A549 (cell line): ENCODE data around the gene NEGR1. TPM values are rescaled to one million over a fixed set of nuclear protein-coding genes. Genes with fewer than 3 reads are reported as not detected.

ENCODE experiments used
- ATAC-seq, 2 experiments: fragments of 200-7000 bp in 1 of 2; fragments of >200 bp in 1 of 2; cut with Nextera tagmentation in 1 of 2; cut with Tn5 transposase in 1 of 2; 3 replicates each; pipeline versions ENCODE4 v1.8.0 to v1.9.1; 2018 to 2020; ENCODE audit warnings: mild to moderate bottlenecking in 1 of 2, moderate library complexity in 1 of 2
- CTCF ChIA-PET: fragments of 300-600 bp; sonication (Branson Sonifier 250); formaldehyde crosslinking; extraction: SDS; loops from one replicate; lab custom pipeline; 2021; ENCODE audit warnings: antibody characterized with exemption, inconsistent platforms; lab: Yijun Ruan, JAX
- POLR2A ChIA-PET: fragments of 350-600 bp; formaldehyde crosslinking; extraction: SDS; loops from one replicate; lab custom pipeline; 2021; ENCODE audit warnings: antibody characterized with exemption, inconsistent platforms; lab: Yijun Ruan, JAX
- DNase-seq, 2 experiments: peaks; one replicate each; pipeline versions ENCODE4 v3.0.0 to v3.0.0-alpha.2; 2011 to 2016; ENCODE audit warnings: low read depth in 1 of 2, low spot score in 1 of 2
- FAIRE-seq: peaks from 2 replicates; lab custom pipeline; 2011; peaks lifted over from hg19 to GRCh38; lab: Jason Lieb, UNC
- H3K27ac ChIP-seq, 2 experiments: fragments of >200 bp; sonication (Bioruptor Twin); formaldehyde crosslinking; 3 replicates each; pipeline ENCODE4 v1.5.1; 2016 to 2017
- H3K4me1 ChIP-seq: fragments of >200 bp; sonication (Bioruptor Twin); formaldehyde crosslinking; 3 replicates; pipeline ENCODE4 v1.6.1; 2016
- H3K4me2 ChIP-seq: fragments of >200 bp; sonication (Bioruptor Twin); formaldehyde crosslinking; 3 replicates; pipeline ENCODE4 v1.6.1; 2016
- H3K4me3 ChIP-seq: fragments of >200 bp; sonication (Bioruptor Twin); formaldehyde crosslinking; 3 replicates; pipeline ENCODE4 v1.5.1; 2016
- H3K9me3 ChIP-seq: fragments of >200 bp; sonication (Bioruptor Twin); formaldehyde crosslinking; 3 replicates; pipeline ENCODE4 v1.6.1; 2016
- BHLHE40 ChIP-seq: IDR thresholded peaks from 2 replicates; pipeline ENCODE4 v1.6.1; 2012; ENCODE audit warnings: low read depth, low read length, inconsistent platforms
- CBX2 ChIP-seq: fragments of 200-600 bp; sonication (generic); IDR thresholded peaks from 2 replicates; pipeline ENCODE4 v1.6.1; 2016; ENCODE audit warnings: low read depth, mild to moderate bottlenecking, borderline replicate concordance
- CEBPB ChIP-seq, 2 experiments: fragments of >200 bp in 1 of 2; sonication (Bioruptor Twin) in 1 of 2; formaldehyde crosslinking in 1 of 2; IDR thresholded peaks; 2 replicates each; pipeline ENCODE4 v1.6.1; 2012 to 2016
- ESRRA ChIP-seq: fragments of 150-350 bp; IDR thresholded peaks from 2 replicates; pipeline ENCODE4 v1.6.1; 2014; ENCODE audit warnings: mild to moderate bottlenecking, low read length, borderline replicate concordance
- HOXB13 ChIP-seq: fragments of 250-450 bp; sonication (Bioruptor Pico); IDR thresholded peaks from 2 replicates; pipeline ENCODE4 v1.5.0; 2020; ENCODE audit warnings: low read depth, mild to moderate bottlenecking, moderate library complexity
- JUNB ChIP-seq: fragments of >200 bp; sonication (Bioruptor Twin); formaldehyde crosslinking; IDR thresholded peaks from 2 replicates; pipeline ENCODE4 v1.6.1; 2016
- KDM5A ChIP-seq: fragments of 200-600 bp; sonication (generic); IDR thresholded peaks from 2 replicates; pipeline ENCODE4 v1.6.1; 2016; ENCODE audit warnings: antibody characterized with exemption, mild to moderate bottlenecking
- MAFK ChIP-seq: fragments of 450-650 bp; IDR thresholded peaks from 2 replicates; pipeline ENCODE4 v1.6.1; 2014; ENCODE audit not compliant: partially characterized antibody
- NPAS2 ChIP-seq: fragments of 250-450 bp; sonication (Bioruptor Pico); IDR thresholded peaks from 2 replicates; pipeline ENCODE4 v1.8.0; 2022; ENCODE audit warnings: mild to moderate bottlenecking, moderate library complexity, borderline replicate concordance
- PHF8 ChIP-seq: fragments of 200-600 bp; sonication (generic); IDR thresholded peaks from 2 replicates; pipeline ENCODE4 v1.6.1; 2016; ENCODE audit warnings: low read depth, mild to moderate bottlenecking, antibody characterized with exemption, moderate library complexity, borderline replicate concordance
- POLR2A ChIP-seq: IDR thresholded peaks from 2 replicates; pipeline ENCODE4 v1.6.1; 2012; ENCODE audit warnings: mild to moderate bottlenecking, low read length
- RAD21 ChIP-seq, 2 experiments: fragments of >200 bp in 1 of 2; sonication (Bioruptor Twin) in 1 of 2; formaldehyde crosslinking in 1 of 2; IDR thresholded peaks in 1 of 2; conservative IDR thresholded peaks in 1 of 2; 2 replicates in 1 of 2; 3 replicates in 1 of 2; pipeline ENCODE4 v1.6.1; 2012 to 2018; ENCODE audit warnings: inconsistent platforms in 1 of 2
- RARB ChIP-seq: fragments of 250-450 bp; sonication (Bioruptor Pico); IDR thresholded peaks from 2 replicates; pipeline ENCODE4 v1.8.0; 2021; ENCODE audit warnings: mild to moderate bottlenecking, moderate library complexity
- RFX5 ChIP-seq: fragments of 450-650 bp; IDR thresholded peaks from 2 replicates; pipeline ENCODE4 v1.7.1; 2014; ENCODE audit warnings: antibody characterized with exemption, mild to moderate bottlenecking, moderate library complexity
- RNF2 ChIP-seq: fragments of 200-600 bp; sonication (generic); IDR thresholded peaks from 2 replicates; pipeline ENCODE4 v1.6.1; 2016; ENCODE audit warnings: low read depth, mild to moderate bottlenecking, antibody characterized with exemption, moderate library complexity, borderline replicate concordance
- SREBF2 ChIP-seq: fragments of 450-650 bp; IDR thresholded peaks from 2 replicates; pipeline ENCODE4 v1.6.1; 2014; ENCODE audit warnings: mild to moderate bottlenecking, moderate library complexity
- TFCP2L1 ChIP-seq: fragments of 250-450 bp; sonication (Bioruptor Pico); IDR thresholded peaks from 2 replicates; pipeline ENCODE4 v1.5.0; 2021; ENCODE audit warnings: mild to moderate bottlenecking
- ZNF302 ChIP-seq: fragments of 250-450 bp; sonication (Bioruptor Pico); IDR thresholded peaks from 2 replicates; pipeline ENCODE4 v1.9.0; 2021; ENCODE audit warnings: inconsistent platforms, mild to moderate bottlenecking, moderate library complexity
- ZSCAN20 ChIP-seq: fragments of 250-450 bp; sonication (Bioruptor Pico); IDR thresholded peaks from 2 replicates; pipeline ENCODE4 v1.8.0; 2022; ENCODE audit warnings: mild to moderate bottlenecking, moderate library complexity
- WGBS: methylation state at CpG from one replicate; pipeline ENCODE4 v1.1.6; 2017; ENCODE audit errors: missing lambda C conversion rate; 5-methylcytosine and 5-hydroxymethylcytosine counted together
- polyA plus RNA-seq, 4 experiments: library from polyadenylated mRNA; depleted of rRNA in 3 of 4; stranded (reverse); fragments of >200 nt; fragmentation: RNase III in 1 of 4; extraction: RNeasy Plus Mini Kit Qiagen cat#74134 plus additional on column Dnase treatment in 1 of 4; gene quantifications; 2 replicates in 3 of 4; 3 replicates in 1 of 4; pipeline ENCODE4 v1.2.3, GENCODE V29; 2011 to 2017
- TF ChIP-seq, protein P1 (sequence below): IDR thresholded peaks from 2 replicates; pipeline ENCODE4 v1.6.1; 2012
- TF ChIP-seq, protein P2 (sequence below): fragments of >200 bp; sonication (Bioruptor Twin); formaldehyde crosslinking; IDR thresholded peaks from 3 replicates; pipeline ENCODE4 v1.5.1; 2016
- TF ChIP-seq, protein P3 (sequence below): fragments of 150-350 bp; IDR thresholded peaks from 2 replicates; pipeline ENCODE4 v1.6.1; 2014; ENCODE audit warnings: low read depth, mild to moderate bottlenecking, low read length

Gene NEGR1
- polyA plus RNA-seq, 2 of the 4 experiments (the other 2 are of a cell fraction): not detected

DNA sequence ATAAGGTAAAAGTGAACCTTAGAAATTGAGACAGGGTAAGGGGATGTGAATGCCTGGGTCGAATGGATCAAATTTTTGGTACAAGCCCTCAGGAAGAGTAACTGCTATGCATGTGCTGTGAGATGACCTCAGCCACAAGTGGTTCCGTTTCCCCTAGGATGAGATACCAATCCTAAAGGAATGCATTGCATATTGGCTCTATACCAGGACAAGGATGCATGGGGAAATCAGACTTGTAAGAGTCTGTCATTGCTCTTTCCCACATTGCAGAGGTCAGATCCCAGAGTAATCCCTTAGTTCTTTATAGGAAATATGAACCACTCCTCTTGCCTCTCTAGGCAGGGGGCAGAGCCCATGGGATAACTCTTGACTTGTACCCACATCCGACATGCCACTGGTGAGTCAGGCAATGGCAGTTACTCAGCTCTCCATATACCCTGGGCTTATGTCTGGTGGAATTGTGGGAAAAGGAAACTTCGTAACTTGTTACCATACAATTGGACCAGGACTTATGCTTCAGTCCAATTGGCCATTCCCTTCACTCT is 773.2 kb downstream of the NEGR1 start:
- ChIA-PET POLR2A (no interaction called here), CTCF (no interaction called here)
- no peaks in the 10 kb centered on the region for H3K4me1 ChIP-seq
- H3K9me3 ChIP-seq: no peaks in the 10 kb centered on the region
- FAIRE-seq (no peak), ATAC-seq (no peak), DNase-seq (no peak)
- H3K4me3 ChIP-seq: no peak overlapping the region
- 0% methylated on average over 4 of the region's 4 CpGs for WGBS
- no peak for TF ChIP-seq RAD21 (conservative IDR thresholded peaks at IDR 0.05 in 1 of 2, IDR thresholded peaks at IDR 0.05 in 1 of 2)
- TF ChIP-seq, protein P1, sequence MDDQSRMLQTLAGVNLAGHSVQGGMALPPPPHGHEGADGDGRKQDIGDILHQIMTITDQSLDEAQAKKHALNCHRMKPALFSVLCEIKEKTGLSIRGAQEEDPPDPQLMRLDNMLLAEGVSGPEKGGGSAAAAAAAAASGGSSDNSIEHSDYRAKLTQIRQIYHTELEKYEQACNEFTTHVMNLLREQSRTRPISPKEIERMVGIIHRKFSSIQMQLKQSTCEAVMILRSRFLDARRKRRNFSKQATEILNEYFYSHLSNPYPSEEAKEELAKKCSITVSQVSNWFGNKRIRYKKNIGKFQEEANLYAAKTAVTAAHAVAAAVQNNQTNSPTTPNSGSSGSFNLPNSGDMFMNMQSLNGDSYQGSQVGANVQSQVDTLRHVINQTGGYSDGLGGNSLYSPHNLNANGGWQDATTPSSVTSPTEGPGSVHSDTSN: no peak
- no peak for TF ChIP-seq BHLHE40
- TF ChIP-seq KDM5A: no peak
- TF ChIP-seq CBX2: no peak
- TF ChIP-seq RFX5: no peak
- no peak for TF ChIP-seq MAFK
- TF ChIP-seq, protein P2, sequence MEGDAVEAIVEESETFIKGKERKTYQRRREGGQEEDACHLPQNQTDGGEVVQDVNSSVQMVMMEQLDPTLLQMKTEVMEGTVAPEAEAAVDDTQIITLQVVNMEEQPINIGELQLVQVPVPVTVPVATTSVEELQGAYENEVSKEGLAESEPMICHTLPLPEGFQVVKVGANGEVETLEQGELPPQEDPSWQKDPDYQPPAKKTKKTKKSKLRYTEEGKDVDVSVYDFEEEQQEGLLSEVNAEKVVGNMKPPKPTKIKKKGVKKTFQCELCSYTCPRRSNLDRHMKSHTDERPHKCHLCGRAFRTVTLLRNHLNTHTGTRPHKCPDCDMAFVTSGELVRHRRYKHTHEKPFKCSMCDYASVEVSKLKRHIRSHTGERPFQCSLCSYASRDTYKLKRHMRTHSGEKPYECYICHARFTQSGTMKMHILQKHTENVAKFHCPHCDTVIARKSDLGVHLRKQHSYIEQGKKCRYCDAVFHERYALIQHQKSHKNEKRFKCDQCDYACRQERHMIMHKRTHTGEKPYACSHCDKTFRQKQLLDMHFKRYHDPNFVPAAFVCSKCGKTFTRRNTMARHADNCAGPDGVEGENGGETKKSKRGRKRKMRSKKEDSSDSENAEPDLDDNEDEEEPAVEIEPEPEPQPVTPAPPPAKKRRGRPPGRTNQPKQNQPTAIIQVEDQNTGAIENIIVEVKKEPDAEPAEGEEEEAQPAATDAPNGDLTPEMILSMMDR: no peak
- no peak for TF ChIP-seq RNF2
- no peak for TF ChIP-seq NPAS2 (CRISPR knock-in tag)
- no peak for TF ChIP-seq PHF8
- no peak for TF ChIP-seq CEBPB (IDR thresholded peaks at IDR 0.05)
- no peak for TF ChIP-seq ZSCAN20 (CRISPR knock-in tag)
- TF ChIP-seq, protein P3, sequence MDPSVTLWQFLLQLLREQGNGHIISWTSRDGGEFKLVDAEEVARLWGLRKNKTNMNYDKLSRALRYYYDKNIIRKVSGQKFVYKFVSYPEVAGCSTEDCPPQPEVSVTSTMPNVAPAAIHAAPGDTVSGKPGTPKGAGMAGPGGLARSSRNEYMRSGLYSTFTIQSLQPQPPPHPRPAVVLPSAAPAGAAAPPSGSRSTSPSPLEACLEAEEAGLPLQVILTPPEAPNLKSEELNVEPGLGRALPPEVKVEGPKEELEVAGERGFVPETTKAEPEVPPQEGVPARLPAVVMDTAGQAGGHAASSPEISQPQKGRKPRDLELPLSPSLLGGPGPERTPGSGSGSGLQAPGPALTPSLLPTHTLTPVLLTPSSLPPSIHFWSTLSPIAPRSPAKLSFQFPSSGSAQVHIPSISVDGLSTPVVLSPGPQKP: no peak
- TF ChIP-seq HOXB13 (CRISPR knock-in tag): no peak
- TF ChIP-seq POLR2A: no peak
- no peak overlapping the region for H3K27ac ChIP-seq
- no peak overlapping the region for H3K4me2 ChIP-seq

DNA sequence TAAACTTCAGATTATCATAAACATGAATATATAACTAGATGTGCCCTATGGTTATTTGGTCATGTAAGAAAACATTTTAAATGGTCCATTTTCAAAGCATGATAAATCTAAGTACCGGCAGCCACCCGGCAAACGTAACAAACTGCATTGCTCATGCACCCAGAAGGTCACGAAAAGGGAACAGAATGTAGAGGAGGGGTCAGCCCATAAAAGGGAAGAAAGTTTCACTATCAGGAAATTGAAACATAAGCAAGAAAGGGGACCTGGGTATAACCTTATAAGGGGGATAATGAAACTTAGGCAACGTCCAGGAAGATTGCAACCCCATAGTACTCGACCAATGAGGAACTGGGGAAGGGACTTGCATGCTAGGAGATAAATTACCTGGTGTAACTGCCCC is 780.3 kb downstream of the NEGR1 start:
- DNase-seq (no peak), ATAC-seq (no peak), FAIRE-seq (no peak)
- H3K27ac ChIP-seq: no peak overlapping the region
- H3K4me2 ChIP-seq: no peak overlapping the region
- TF ChIP-seq MAFK: no peak
- TF ChIP-seq CEBPB (IDR thresholded peaks at IDR 0.05): no peak
- no peak for TF ChIP-seq ZNF302 (CRISPR knock-in tag)
- no peak for TF ChIP-seq JUNB
- TF ChIP-seq BHLHE40: no peak
- TF ChIP-seq SREBF2: no peak
- TF ChIP-seq TFCP2L1 (CRISPR knock-in tag): no peak
- no peak for TF ChIP-seq RARB (CRISPR knock-in tag)
- no peak for TF ChIP-seq ESRRA
- POLR2A ChIA-PET: no interaction called here
- H3K4me3 ChIP-seq: no peak overlapping the region
- 2% methylated on average over 6 of the region's 6 CpGs for WGBS
- H3K9me3 ChIP-seq: no peaks in the 10 kb centered on the region
- CTCF ChIA-PET: no interaction called here
- no peaks in the 10 kb centered on the region for H3K4me1 ChIP-seq
